Measurements from ENCODE around the gene FN3KRP. TPM values are rescaled to one million over a fixed set of nuclear protein-coding genes. Genes with fewer than 3 reads are reported as not detected.
"Not testable (repeated sequence)": the region's sequence is repeated elsewhere in the genome, so short reads cannot be mapped to it uniquely, and the experiment has no call there.

Gene FN3KRP
- total RNA-seq, 3 donors from 2014 or later: 34.9 to 43.8 (median 36.0) TPM

DNA sequence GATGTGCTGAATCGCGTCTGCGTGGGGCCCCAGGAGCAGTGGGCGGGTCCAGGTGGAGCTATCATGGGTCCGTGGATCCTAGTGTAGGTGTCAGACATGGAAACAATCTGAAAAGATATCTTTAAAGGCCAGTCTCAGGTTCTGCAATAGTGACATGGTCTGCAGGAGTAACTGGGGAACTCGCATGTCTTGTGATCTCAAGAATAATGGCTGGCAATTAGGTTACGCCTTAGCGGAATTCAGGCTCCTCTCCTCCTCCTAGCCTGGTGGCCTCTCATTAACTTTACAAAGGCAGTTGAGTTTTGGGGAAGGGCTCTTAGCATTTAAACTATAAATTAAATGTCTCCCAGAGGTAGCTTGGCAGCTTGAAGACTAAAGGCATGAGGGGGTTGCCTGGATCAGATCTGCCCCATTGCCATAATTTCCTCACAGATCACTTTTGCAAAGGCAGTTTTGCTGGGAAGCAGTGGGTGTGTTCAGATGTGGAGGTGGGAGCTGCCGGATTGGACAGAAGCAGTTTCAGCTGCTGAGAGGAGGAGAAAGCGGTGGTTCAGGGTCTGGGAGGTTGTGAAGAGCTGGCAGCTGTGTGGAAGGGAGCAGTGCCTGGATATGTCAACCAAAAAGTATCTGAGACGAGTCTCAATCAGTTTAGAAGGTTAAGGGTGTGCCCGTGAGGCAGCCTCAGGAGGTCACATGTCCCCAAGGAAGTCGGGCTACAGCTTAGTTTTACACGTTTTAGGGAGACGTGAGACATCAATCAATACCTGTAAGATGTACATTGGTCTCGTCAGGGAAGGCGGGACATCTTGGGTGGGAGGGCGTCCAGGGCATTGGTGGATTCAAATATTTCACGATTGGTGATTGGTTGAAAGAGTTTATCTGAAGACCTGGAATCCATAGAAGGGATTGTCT lies 38.0 kb downstream of the FN3KRP start:
- DNase-seq (no peak), ATAC-seq (no peak)

GRCh38 chr17:82756166-82756565 lies 39.7 kb downstream of the FN3KRP start:
- Mint-ChIP-seq H3K36me3 (ENCODE audit: insufficient read depth) (peaks cover 12% of the 10 kb centered on the region), H3K4me1 (ENCODE audit: low read depth) (peaks cover 25% of the 10 kb centered on the region), H3K27me3 (ENCODE audit: low read depth) (no peaks in the 10 kb centered on the region), H3K4me3 (no peak overlapping the region), H3K9me3 (no peaks in the 10 kb centered on the region)
- DNase-seq (no peak), ATAC-seq (no peak)

More for the DNA sequence above, 38.0 kb downstream of the FN3KRP start:
- Mint-ChIP-seq H3K4me1 (ENCODE audit: low read depth) (peaks cover 25% of the 10 kb centered on the region), H3K27me3 (ENCODE audit: low read depth) (no peaks in the 10 kb centered on the region), H3K36me3 (ENCODE audit: insufficient read depth) (peaks cover 10% of the 10 kb centered on the region), H3K4me3 (peak overlapping the region; percentile 48), H3K9me3 (no peaks in the 10 kb centered on the region)

GRCh38 chr17:82765371-82765770 lies 48.9 kb downstream of the FN3KRP start:
- H3K4me1 Mint-ChIP-seq (ENCODE audit: low read depth): peaks cover 11% of the 10 kb centered on the region
- ATAC-seq: no peak
- H3K4me3 Mint-ChIP-seq: no peak overlapping the region
- no peaks in the 10 kb centered on the region for H3K9me3 Mint-ChIP-seq
- H3K36me3 Mint-ChIP-seq (ENCODE audit: insufficient read depth): peaks cover 43% of the 10 kb centered on the region
- DNase-seq: no peak
- no peaks in the 10 kb centered on the region for H3K27me3 Mint-ChIP-seq (ENCODE audit: low read depth)

DNA sequence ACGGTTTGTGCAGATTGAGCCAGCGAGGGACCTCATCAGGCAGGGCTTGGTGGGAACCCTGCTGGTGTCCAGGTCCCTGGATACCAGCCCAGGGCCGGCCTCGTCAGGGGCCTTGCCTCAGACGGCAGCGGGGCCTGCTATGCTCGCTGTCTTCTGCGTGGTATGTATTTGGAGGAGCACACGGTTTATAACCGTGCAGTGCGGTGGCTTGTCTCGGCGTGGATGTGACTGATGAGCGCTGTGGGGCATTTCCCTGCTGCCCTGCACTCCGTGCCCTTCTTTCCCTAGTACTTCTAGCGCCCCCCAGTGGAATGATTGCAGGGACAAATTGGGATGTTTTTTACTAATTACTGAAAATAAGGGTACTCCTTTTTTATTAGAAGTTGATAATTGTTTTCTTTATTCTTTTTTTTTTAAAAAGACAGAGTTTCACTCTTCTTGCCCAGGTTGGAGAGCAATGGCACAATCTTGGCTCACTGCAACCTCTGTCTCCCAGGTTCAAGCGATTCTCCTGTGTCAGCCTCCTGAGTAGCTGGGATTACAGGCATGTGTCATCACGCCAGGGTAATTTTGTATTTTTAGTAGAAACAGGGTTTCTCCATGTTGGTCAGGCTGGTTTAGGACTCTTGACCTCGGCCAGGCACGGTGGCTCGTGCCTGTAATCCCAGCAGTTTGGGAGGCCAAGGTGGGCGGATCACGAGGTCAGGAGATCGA lies 50.7 kb downstream of the FN3KRP start:
- Mint-ChIP-seq H3K4me3 (no peak overlapping the region), H3K27me3 (ENCODE audit: low read depth) (no peaks in the 10 kb centered on the region), H3K4me1 (ENCODE audit: low read depth) (peaks cover 12% of the 10 kb centered on the region), H3K9me3 (no peaks in the 10 kb centered on the region), H3K36me3 (ENCODE audit: insufficient read depth) (peaks cover 44% of the 10 kb centered on the region)
- ATAC-seq (peak in 1 of 2 donors; percentile 38), DNase-seq (peak; percentile 35)

GRCh38 chr17:82769041-82769440 lies 52.5 kb downstream of the FN3KRP start:
- no peaks in the 10 kb centered on the region for H3K9me3 Mint-ChIP-seq
- H3K27me3 Mint-ChIP-seq (ENCODE audit: low read depth): no peaks in the 10 kb centered on the region
- ATAC-seq: no peak
- peaks cover 43% of the 10 kb centered on the region for H3K36me3 Mint-ChIP-seq (ENCODE audit: insufficient read depth)
- H3K4me3 Mint-ChIP-seq: no peak overlapping the region
- peaks cover 11% of the 10 kb centered on the region for H3K4me1 Mint-ChIP-seq (ENCODE audit: low read depth)
- no peak for DNase-seq

DNA sequence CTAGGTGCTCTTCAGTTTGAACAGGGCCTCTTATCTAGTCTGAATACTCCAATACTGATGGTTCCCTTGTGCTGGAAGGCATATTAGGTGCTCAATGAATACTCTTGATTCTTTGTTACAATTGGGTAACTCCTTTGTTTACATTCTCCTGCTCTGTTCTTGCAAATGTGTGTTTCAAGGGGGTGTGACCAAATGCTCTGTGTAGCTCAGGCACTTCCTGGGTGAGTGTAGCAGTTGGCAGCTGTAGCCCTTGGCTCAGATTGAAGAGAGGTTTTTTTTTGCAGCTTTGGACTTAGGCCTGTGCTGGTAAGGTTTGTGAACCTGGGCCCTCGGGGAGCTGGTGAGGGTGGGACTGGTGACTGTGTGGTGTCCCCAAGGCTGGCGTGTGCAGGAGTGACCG lies 55.5 kb downstream of the FN3KRP start:
- no peak for ATAC-seq
- Mint-ChIP-seq H3K4me3 (no peak overlapping the region), H3K36me3 (ENCODE audit: insufficient read depth) (peaks cover 34% of the 10 kb centered on the region), H3K4me1 (ENCODE audit: low read depth) (peaks cover 18% of the 10 kb centered on the region), H3K9me3 (no peaks in the 10 kb centered on the region), H3K27me3 (ENCODE audit: low read depth) (no peaks in the 10 kb centered on the region)
- no peak for DNase-seq

DNA sequence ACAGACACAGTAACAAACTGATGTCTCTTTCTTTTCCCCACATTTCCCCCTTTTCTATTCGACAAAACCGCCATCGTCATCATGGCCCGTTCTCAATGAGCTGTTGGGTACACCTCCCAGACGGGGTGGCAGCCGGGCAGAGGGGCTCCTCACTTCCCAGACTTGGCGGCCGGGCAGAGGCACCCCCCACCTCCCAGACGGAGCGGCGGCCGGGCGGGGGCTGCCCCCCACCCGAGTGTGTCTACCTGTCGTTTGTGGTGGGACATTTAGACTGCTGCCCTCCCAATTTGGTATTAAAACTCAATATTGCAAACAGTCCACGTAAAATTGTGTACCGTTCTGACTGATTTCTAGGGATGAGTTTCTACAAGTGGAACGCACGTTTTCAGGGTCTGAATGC lies 58.0 kb downstream of the FN3KRP start:
- peaks cover 27% of the 10 kb centered on the region for H3K36me3 Mint-ChIP-seq (ENCODE audit: insufficient read depth)
- not testable (repeated sequence) for ATAC-seq; H3K4me3 Mint-ChIP-seq; H3K9me3 Mint-ChIP-seq; H3K27me3 Mint-ChIP-seq (ENCODE audit: low read depth); DNase-seq
- peaks cover 18% of the 10 kb centered on the region for H3K4me1 Mint-ChIP-seq (ENCODE audit: low read depth)

DNA sequence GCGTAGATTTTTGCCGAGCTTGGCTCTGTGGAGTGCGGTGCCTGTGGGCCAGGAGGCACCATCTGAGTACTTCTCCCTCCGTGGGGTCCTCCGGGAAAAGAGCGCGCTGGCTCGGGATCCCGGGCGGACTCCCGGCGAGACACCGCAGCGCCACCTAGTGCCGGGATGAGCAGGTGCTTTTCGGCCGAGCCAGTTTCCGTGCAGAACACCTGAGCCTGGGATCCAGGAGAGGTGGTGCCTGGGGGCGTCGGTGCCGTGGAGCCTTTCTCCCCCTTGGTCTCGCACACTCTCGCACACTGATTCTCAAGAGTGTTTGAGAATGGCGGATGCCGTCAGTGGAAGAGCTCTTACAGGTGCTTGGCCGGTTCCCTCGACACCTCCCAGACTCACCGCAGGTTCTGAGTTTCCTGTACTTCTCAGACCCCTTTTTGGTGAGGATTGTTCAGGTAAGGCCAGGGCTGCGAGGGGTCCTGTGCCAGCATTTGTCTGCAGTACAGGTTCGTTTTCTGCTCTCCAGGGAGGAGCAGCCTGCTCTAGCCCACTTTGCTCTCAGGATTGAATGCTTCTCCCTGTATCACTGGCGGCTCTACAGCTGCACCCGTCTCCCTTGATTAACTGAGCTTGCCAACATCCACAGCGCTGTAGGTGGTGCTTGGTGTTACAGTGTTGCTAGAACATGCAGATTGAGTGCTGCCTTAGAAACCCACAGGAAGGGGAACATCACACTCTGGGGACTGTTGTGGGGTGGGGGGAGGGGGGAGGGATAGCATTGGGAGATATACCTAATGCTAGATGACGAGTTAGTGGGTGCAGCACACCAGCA lies 58.7 kb downstream of the FN3KRP start:
- Mint-ChIP-seq H3K27me3 (ENCODE audit: low read depth) (no peaks in the 10 kb centered on the region), H3K4me1 (ENCODE audit: low read depth) (peaks cover 18% of the 10 kb centered on the region), H3K9me3 (no peaks in the 10 kb centered on the region), H3K4me3 (no peak overlapping the region), H3K36me3 (ENCODE audit: insufficient read depth) (peaks cover 23% of the 10 kb centered on the region)
- peak; percentile 27 for DNase-seq
- no peak for ATAC-seq

GRCh38 chr17:82776454-82776853 lies 59.9 kb downstream of the FN3KRP start:
- Mint-ChIP-seq H3K36me3 (ENCODE audit: insufficient read depth) (peaks cover 21% of the 10 kb centered on the region), H3K9me3 (no peaks in the 10 kb centered on the region), H3K27me3 (ENCODE audit: low read depth) (no peaks in the 10 kb centered on the region), H3K4me1 (ENCODE audit: low read depth) (peaks cover 18% of the 10 kb centered on the region), H3K4me3 (no peak overlapping the region)
- ATAC-seq: peak in 1 of 2 donors; percentile 30
- no peak for DNase-seq

Other genes with a start within 250 kb of the FN3KRP start
- 10 to 100 TPM; 73.6 to 78.5 (median 75.9) TPM for gene FOXK2, start 197.0 kb upstream of the FN3KRP start, total RNA-seq
- gene WDR45B, start 68.3 kb upstream of the FN3KRP start, total RNA-seq: 10 to 100 TPM; 47.1 to 52.5 (median 47.4) TPM
- 1 to 10 TPM; 3.8 to 4.8 (median 4.1) TPM for gene RAB40B, start 18.0 kb upstream of the FN3KRP start, total RNA-seq
- gene FN3K, start 18.9 kb downstream of the FN3KRP start, total RNA-seq: 1 to 10 TPM in 2 of 3 donors, under 1 TPM in 1; 0.79 to 1.3 (median 1.0) TPM
- gene TBCD, start 35.4 kb downstream of the FN3KRP start, total RNA-seq: 10 to 100 TPM; 63.5 to 76.7 (median 66.1) TPM
- gene ZNF750, start 123.3 kb downstream of the FN3KRP start, total RNA-seq: not detected